Prostate gland (tissue), 2 donors: Measurements from ENCODE around the gene SORBS1.

Experiments
- POLR2A ChIP-seq: fragments of 450-650 bp; IDR thresholded peaks from one replicate; pipeline ENCODE4 v1.6.1; 2016; ENCODE audit warnings: antibody characterized with exemption, mild to moderate bottlenecking
- TF ChIP-seq, protein P1 (sequence below), 4 experiments: fragments of 200-600 bp in 2 of 4; fragments of 450-650 bp in 2 of 4; sonication (generic) in 2 of 4; IDR thresholded peaks; 1 replicate in 3 of 4; 2 replicates in 1 of 4; pipeline ENCODE4 v1.5.1; 2016 to 2019; ENCODE audit warnings: antibody characterized with exemption in 4 of 4, mild to moderate bottlenecking in 2 of 4, moderate library complexity in 2 of 4

DNA sequence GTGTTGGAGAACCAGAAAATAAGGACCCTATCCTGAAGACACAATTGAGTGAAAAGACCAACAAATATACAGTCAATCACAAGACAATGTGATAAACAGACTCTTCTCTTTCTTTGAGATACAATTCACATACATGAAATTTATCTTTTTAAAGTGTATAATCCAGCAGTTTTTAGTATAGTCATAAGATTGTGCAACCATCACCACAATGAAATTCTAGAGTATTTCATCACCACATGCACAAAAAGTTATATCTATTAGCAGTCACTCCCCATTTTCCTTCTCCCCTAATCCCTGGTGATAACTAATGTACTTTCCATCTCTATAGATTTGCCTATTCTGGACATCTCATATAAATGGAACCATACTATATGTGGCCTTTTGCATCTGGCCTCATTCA is 8.2 kb upstream of the SORBS1 start:
- TF ChIP-seq, protein P1, sequence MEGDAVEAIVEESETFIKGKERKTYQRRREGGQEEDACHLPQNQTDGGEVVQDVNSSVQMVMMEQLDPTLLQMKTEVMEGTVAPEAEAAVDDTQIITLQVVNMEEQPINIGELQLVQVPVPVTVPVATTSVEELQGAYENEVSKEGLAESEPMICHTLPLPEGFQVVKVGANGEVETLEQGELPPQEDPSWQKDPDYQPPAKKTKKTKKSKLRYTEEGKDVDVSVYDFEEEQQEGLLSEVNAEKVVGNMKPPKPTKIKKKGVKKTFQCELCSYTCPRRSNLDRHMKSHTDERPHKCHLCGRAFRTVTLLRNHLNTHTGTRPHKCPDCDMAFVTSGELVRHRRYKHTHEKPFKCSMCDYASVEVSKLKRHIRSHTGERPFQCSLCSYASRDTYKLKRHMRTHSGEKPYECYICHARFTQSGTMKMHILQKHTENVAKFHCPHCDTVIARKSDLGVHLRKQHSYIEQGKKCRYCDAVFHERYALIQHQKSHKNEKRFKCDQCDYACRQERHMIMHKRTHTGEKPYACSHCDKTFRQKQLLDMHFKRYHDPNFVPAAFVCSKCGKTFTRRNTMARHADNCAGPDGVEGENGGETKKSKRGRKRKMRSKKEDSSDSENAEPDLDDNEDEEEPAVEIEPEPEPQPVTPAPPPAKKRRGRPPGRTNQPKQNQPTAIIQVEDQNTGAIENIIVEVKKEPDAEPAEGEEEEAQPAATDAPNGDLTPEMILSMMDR (IDR thresholded peaks at IDR 0.05), result no peak
- no peak for TF ChIP-seq POLR2A
